Tibial nerve (tissue), 3 donors: ENCODE results near the gene STAMBPL1.

Source experiments
- POLR2A ChIP-seq, 2 donors: fragments of 450-650 bp; IDR thresholded peaks; one replicate each; pipeline ENCODE4 v1.6.1; 2017; ENCODE audit warnings: antibody characterized with exemption in 2 of 2, mild to moderate bottlenecking in 2 of 2, moderate library complexity in 2 of 2
- TF ChIP-seq, protein P1 (sequence below), 5 experiments: fragments of 200-600 bp in 3 of 5; fragments of 450-650 bp in 2 of 5; sonication (generic) in 3 of 5; IDR thresholded peaks; one replicate each; pipeline ENCODE4 v1.5.1; 2016 to 2019; ENCODE audit warnings: antibody characterized with exemption in 5 of 5, mild to moderate bottlenecking in 3 of 5, moderate library complexity in 2 of 5

DNA sequence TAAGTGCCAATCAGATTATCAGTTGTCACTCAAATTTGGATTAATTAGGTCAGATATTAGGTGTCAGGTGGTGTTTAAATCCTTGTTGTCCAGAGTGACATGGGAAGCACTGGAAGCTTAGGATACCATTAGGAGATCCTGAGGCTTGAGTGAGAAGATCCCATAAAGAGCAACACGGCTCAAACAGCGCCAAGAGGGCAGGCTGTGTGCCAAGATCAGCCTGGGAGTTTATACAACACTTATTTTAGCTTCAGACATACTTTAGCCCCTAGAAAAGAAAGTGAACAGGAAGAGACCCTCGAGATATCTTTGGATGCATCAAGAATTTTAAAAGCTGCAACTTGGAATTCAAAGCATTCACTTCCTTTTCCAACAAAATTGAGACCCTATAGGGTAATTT, 86.8 kb downstream of the STAMBPL1 start:
- TF ChIP-seq, protein P1, sequence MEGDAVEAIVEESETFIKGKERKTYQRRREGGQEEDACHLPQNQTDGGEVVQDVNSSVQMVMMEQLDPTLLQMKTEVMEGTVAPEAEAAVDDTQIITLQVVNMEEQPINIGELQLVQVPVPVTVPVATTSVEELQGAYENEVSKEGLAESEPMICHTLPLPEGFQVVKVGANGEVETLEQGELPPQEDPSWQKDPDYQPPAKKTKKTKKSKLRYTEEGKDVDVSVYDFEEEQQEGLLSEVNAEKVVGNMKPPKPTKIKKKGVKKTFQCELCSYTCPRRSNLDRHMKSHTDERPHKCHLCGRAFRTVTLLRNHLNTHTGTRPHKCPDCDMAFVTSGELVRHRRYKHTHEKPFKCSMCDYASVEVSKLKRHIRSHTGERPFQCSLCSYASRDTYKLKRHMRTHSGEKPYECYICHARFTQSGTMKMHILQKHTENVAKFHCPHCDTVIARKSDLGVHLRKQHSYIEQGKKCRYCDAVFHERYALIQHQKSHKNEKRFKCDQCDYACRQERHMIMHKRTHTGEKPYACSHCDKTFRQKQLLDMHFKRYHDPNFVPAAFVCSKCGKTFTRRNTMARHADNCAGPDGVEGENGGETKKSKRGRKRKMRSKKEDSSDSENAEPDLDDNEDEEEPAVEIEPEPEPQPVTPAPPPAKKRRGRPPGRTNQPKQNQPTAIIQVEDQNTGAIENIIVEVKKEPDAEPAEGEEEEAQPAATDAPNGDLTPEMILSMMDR (IDR thresholded peaks at IDR 0.05), result no peak
- TF ChIP-seq POLR2A (IDR thresholded peaks at IDR 0.05), result no peak
